K562 (cell line): Measurements from ENCODE around the gene RRM2. TPM values are rescaled to one million over a fixed set of nuclear protein-coding genes. Genes with fewer than 3 reads are reported as not detected.

Experiments used
- ETV5 ChIP-seq: sonication (generic); formaldehyde crosslinking; IDR thresholded peaks from 2 replicates; pipeline ENCODE4 v1.4.0; 2020; ENCODE audit warnings: low read depth, mild to moderate bottlenecking, missing genetic modification reagents
- KAT7 ChIP-seq: sonication (generic); formaldehyde crosslinking; IDR thresholded peaks from 2 replicates; pipeline ENCODE4 v1.8.0; 2022; ENCODE audit warnings: missing genetic modification reagents, mild to moderate bottlenecking, borderline replicate concordance
- KLF16 ChIP-seq: IDR thresholded peaks from 2 replicates; pipeline ENCODE4 v1.6.1; 2016; ENCODE audit warnings: antibody characterized with exemption
- NFATC3 ChIP-seq: fragments of 450-650 bp; IDR thresholded peaks from 2 replicates; pipeline ENCODE4 v1.6.1; 2017; ENCODE audit warnings: mild to moderate bottlenecking
- RCOR1 ChIP-seq, 2 experiments: IDR thresholded peaks; 2 replicates each; pipeline ENCODE4 v1.6.1; 2012; ENCODE audit warnings: low read depth in 2 of 2, low read length in 2 of 2, borderline replicate concordance in 1 of 2, improper control_type of control experiment in 1 of 2
- polyA plus RNA-seq, 8 experiments: library from polyadenylated mRNA; depleted of rRNA in 4 of 8; stranded (reverse) in 5 of 8; unstranded in 3 of 8; fragments of >200 nt; fragmentation: Nextera tagmentation in 2 of 8; fragmentation: Illumina TruSeq in 1 of 8; extraction: Ambion mirVana in 2 of 8; extraction: Trizol in 1 of 8; gene quantifications; 2 replicates each; pipeline versions ENCODE4 v1.2.1 to v1.2.3, GENCODE V29; 2011 to 2014; ENCODE audit warnings: inconsistent platforms in 1 of 8, missing spikeins in 1 of 8
- total RNA-seq, 7 experiments: library from RNA; depleted of rRNA in 6 of 7; stranded (reverse); fragments of >200 nt in 6 of 7; fragmentation: Illumina TruSeq in 2 of 7; extraction: Trizol in 2 of 7; gene quantifications; 2 replicates each; pipeline versions ENCODE4 v1.2.1 to v1.2.3, GENCODE V29; 2011 to 2021; ENCODE audit warnings: low replicate concordance in 1 of 7
- TF ChIP-seq, protein P1 (sequence below): sonication (generic); formaldehyde crosslinking; IDR thresholded peaks from 2 replicates; pipeline ENCODE4 v1.8.1; 2023; ENCODE audit warnings: mild to moderate bottlenecking, missing genetic modification reagents
- TF ChIP-seq, protein P2 (sequence below): fragments of 250-450 bp; sonication (Bioruptor Pico); IDR thresholded peaks from 2 replicates; pipeline ENCODE4 v1.4.0; 2020
- TF ChIP-seq, protein P3 (sequence below), 2 experiments: fragments of 450-650 bp in 1 of 2; sonication (generic) in 1 of 2; formaldehyde crosslinking in 1 of 2; IDR thresholded peaks in 1 of 2; conservative IDR thresholded peaks in 1 of 2; 2 replicates each; pipeline versions ENCODE4 v1.6.1 to v1.8.1; 2016 to 2023; ENCODE audit warnings: mild to moderate bottlenecking in 2 of 2, moderate library complexity in 2 of 2, inconsistent platforms in 1 of 2, missing genetic modification reagents in 1 of 2

The RRM2 gene
- total and polyA plus RNA-seq, 9 of the 15 experiments (the other 6 are each of a cell fraction or from before 2014, with no cell fraction given): 50.1 to 244 (median 128) TPM

DNA sequence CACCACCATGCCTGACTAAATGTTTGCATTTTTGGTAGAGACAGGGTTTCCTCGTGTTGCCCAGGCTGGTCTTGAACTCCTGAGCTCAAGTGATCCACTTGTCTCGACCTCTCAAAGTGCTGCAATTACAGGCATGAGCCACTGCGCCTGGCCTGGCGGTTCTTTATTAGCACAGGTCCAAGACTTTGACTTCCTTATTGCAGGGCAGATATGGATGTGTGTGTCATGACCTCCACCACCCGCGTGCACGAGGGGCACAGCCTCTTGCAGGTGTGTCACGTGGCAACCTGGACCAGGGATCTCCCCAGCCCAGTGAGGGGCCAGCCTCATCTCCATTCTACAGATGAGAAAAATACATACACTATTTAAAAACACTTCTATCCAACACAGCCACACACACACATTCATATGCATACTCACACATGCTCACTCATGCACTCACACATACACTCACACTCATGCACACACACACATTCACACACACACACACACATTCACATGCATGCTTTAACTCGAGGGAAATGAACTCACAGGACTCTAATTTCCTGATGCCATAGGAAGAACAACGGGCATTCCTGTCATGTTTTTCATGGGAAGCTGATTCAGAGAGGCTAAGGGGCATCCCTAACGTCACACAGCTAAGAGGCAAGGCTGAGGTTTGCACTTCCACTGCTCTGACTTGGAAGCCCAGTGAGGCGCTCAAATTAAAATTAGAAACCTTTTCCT, 38.8 kb downstream of the RRM2 start (continued):
- TF ChIP-seq, protein P1, sequence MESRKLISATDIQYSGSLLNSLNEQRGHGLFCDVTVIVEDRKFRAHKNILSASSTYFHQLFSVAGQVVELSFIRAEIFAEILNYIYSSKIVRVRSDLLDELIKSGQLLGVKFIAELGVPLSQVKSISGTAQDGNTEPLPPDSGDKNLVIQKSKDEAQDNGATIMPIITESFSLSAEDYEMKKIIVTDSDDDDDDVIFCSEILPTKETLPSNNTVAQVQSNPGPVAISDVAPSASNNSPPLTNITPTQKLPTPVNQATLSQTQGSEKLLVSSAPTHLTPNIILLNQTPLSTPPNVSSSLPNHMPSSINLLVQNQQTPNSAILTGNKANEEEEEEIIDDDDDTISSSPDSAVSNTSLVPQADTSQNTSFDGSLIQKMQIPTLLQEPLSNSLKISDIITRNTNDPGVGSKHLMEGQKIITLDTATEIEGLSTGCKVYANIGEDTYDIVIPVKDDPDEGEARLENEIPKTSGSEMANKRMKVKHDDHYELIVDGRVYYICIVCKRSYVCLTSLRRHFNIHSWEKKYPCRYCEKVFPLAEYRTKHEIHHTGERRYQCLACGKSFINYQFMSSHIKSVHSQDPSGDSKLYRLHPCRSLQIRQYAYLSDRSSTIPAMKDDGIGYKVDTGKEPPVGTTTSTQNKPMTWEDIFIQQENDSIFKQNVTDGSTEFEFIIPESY (CRISPR knock-in tag): peak; percentile 90
- TF ChIP-seq ETV5 (CRISPR knock-in tag): no peak
- TF ChIP-seq KAT7 (CRISPR knock-in tag): no peak
- TF ChIP-seq, protein P2, sequence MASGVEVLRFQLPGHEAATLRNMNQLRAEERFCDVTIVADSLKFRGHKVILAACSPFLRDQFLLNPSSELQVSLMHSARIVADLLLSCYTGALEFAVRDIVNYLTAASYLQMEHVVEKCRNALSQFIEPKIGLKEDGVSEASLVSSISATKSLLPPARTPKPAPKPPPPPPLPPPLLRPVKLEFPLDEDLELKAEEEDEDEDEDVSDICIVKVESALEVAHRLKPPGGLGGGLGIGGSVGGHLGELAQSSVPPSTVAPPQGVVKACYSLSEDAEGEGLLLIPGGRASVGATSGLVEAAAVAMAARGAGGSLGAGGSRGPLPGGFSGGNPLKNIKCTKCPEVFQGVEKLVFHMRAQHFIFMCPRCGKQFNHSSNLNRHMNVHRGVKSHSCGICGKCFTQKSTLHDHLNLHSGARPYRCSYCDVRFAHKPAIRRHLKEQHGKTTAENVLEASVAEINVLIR (CRISPR knock-in tag): no peak
- no peak for TF ChIP-seq KLF16
- no peak for TF ChIP-seq NFATC3
- TF ChIP-seq, protein P3, sequence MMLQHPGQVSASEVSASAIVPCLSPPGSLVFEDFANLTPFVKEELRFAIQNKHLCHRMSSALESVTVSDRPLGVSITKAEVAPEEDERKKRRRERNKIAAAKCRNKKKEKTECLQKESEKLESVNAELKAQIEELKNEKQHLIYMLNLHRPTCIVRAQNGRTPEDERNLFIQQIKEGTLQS (IDR thresholded peaks at IDR 0.05): no peak
- TF ChIP-seq, protein P3 (CRISPR knock-in tag; conservative IDR thresholded peaks at IDR 0.05): no peak
- TF ChIP-seq RCOR1 (IDR thresholded peaks at IDR 0.05; ENCODE audit: borderline replicate concordance in 1 of 2, low read depth in 2 of 2, low read length in 2 of 2): no peak
